Stimulated activated CD8-positive, alpha-beta memory T cell treated with anti-CD3 and anti-CD28 coated beads, Interleukin-7, amount 100 ng/mL, for 4 hours (primary cell): ENCODE data around the gene SIL1.

Experiments
- DNase-seq, 2 donors: peaks; one replicate each; pipeline ENCODE4 v3.0.0-alpha.2; 2020; ENCODE audit warnings: low read depth in 2 of 2

SIL1 gene

GRCh38 chr5:138961729-138962128 is 236.4 kb downstream of the SIL1 start:
- no peak for DNase-seq

GRCh38 chr5:138961221-138961620 is 236.9 kb downstream of the SIL1 start:
- DNase-seq = no peak

GRCh38 chr5:138960145-138960692 is 237.9 kb downstream of the SIL1 start:
- DNase-seq = no peak

- no peak for DNase-seq
These were observed 241.4 kb downstream of the SIL1 start for GRCh38 chr5:138956801-138957200.

GRCh38 chr5:138955671-138956295 is 242.4 kb downstream of the SIL1 start:
- no peak for DNase-seq

- DNase-seq = no peak
These were observed 243.0 kb downstream of the SIL1 start for GRCh38 chr5:138955013-138955660.

GRCh38 chr5:138954257-138955012 is 243.7 kb downstream of the SIL1 start:
- DNase-seq = no peak

- DNase-seq = no peak
These were observed 244.5 kb downstream of the SIL1 start for GRCh38 chr5:138953387-138954256.

GRCh38 chr5:138952962-138953361 is 245.2 kb downstream of the SIL1 start:
- DNase-seq = no peak

- DNase-seq = no peak
These were observed 246.0 kb downstream of the SIL1 start for GRCh38 chr5:138951986-138952735.

GRCh38 chr5:138951091-138951985 is 246.8 kb downstream of the SIL1 start:
- DNase-seq = no peak

GRCh38 chr5:138950421-138951031 is 247.6 kb downstream of the SIL1 start:
- DNase-seq = no peak

GRCh38 chr5:138949988-138950387 is 248.2 kb downstream of the SIL1 start:
- no peak for DNase-seq

- DNase-seq = no peak
These were observed 249.0 kb downstream of the SIL1 start for GRCh38 chr5:138949223-138949574.

GRCh38 chr5:138948471-138949222 is 249.5 kb downstream of the SIL1 start:
- no peak for DNase-seq

GRCh38 chr5:138947780-138948179 is 250.4 kb downstream of the SIL1 start:
- DNase-seq = no peak

- no peak for DNase-seq
These were observed 251.2 kb downstream of the SIL1 start for GRCh38 chr5:138946831-138947560.

- no peak for DNase-seq
These were observed 251.9 kb downstream of the SIL1 start for GRCh38 chr5:138946241-138946623.
